Measurements from ENCODE around the gene PIGZ.

Gene PIGZ

GRCh38 chr3:196968233-196969133 is at the start of gene PIGZ:
PIGZ (minus strand) TSS chr3:196968833; CDS start chr3:196952031, 16,802 bp downstream.
- no peak for DNase-seq (ENCODE audit: low read depth)

- DNase-seq (ENCODE audit: low read depth) = no peak
Measured at GRCh38 chr3:197017003-197017402, 48.4 kb upstream of the PIGZ start.

GRCh38 chr3:197015790-197016736 is 47.4 kb upstream of the PIGZ start:
- DNase-seq (ENCODE audit: low read depth) = no peak

GRCh38 chr3:197014942-197015575 is 46.4 kb upstream of the PIGZ start:
- no peak for DNase-seq (ENCODE audit: low read depth)

- no peak for DNase-seq (ENCODE audit: low read depth)
Measured at GRCh38 chr3:197014024-197014423, 45.4 kb upstream of the PIGZ start.

- no peak for DNase-seq (ENCODE audit: low read depth)
Measured at GRCh38 chr3:197012540-197012883, 43.9 kb upstream of the PIGZ start.

GRCh38 chr3:197011780-197012539 is 43.3 kb upstream of the PIGZ start:
- DNase-seq (ENCODE audit: low read depth) = no peak

- DNase-seq (ENCODE audit: low read depth) = no peak
Measured at GRCh38 chr3:197010556-197011351, 42.1 kb upstream of the PIGZ start.

- no peak for DNase-seq (ENCODE audit: low read depth)
Measured at GRCh38 chr3:197009532-197010019, 40.9 kb upstream of the PIGZ start.

GRCh38 chr3:197008436-197009209 is 40.0 kb upstream of the PIGZ start:
- no peak for DNase-seq (ENCODE audit: low read depth)

- DNase-seq (ENCODE audit: low read depth) = no peak
Measured at GRCh38 chr3:197007953-197008352, 39.3 kb upstream of the PIGZ start.

GRCh38 chr3:197007296-197007940 is 38.8 kb upstream of the PIGZ start:
- DNase-seq (ENCODE audit: low read depth) = no peak

GRCh38 chr3:197006860-197007259 is 38.2 kb upstream of the PIGZ start:
- no peak for DNase-seq (ENCODE audit: low read depth)

- DNase-seq (ENCODE audit: low read depth) = no peak
Measured at GRCh38 chr3:197006446-197006845, 37.8 kb upstream of the PIGZ start.

GRCh38 chr3:197003461-197004385 is 35.1 kb upstream of the PIGZ start:
- DNase-seq (ENCODE audit: low read depth) = no peak

GRCh38 chr3:197002701-197003454 is 34.2 kb upstream of the PIGZ start:
- no peak for DNase-seq (ENCODE audit: low read depth)

GRCh38 chr3:197001972-197002700 is 33.5 kb upstream of the PIGZ start:
- DNase-seq (ENCODE audit: low read depth) = no peak

Data from GM04503 (cell line).